ENCODE data around the gene METTL21A.

METTL21A gene

GRCh38 chr2:207632575-207633493 is 7.6 kb upstream of the METTL21A start:
- no peak for TF ChIP-seq CTCF (IDR thresholded peaks at IDR 0.05)
- no peaks in the 10 kb centered on the region for H3K9me3 Mint-ChIP-seq
- peaks cover 7% of the 10 kb centered on the region for H3K27me3 Mint-ChIP-seq (ENCODE audit: low read depth, poor library complexity)
- no peaks in the 10 kb centered on the region for H3K4me1 Mint-ChIP-seq
- no peak for DNase-seq
- no peaks in the 10 kb centered on the region for H3K36me3 Mint-ChIP-seq (ENCODE audit: low read depth)
- H3K4me3 Mint-ChIP-seq: no peak overlapping the region
- H3K27ac Mint-ChIP-seq: no peak overlapping the region

DNA sequence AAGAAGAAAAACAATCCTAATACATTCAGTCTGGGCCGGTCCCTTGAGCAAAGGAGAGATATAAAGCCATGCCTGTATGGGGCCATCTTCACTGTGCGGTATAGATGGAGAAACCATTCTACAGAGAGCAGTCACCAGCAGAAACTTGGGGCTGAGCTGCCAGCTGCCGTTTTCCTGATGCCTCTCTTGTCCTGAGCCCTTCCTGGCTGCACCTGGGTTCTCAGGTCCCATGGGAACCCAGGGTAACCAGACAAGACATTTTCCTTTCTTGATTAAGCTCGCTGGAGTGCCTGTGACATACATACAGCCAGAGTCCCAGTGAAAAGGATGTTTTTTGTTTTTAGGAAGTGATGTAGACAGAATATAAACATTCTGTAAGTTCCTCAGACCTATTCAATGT is 5.3 kb upstream of the METTL21A start:
- DNase-seq: no peak
- Mint-ChIP-seq H3K4me1 (peaks cover 5% of the 10 kb centered on the region), H3K36me3 (ENCODE audit: low read depth) (no peaks in the 10 kb centered on the region), H3K4me3 (no peak overlapping the region), H3K9me3 (no peaks in the 10 kb centered on the region), H3K27me3 (ENCODE audit: low read depth, poor library complexity) (peaks cover 18% of the 10 kb centered on the region), H3K27ac (no peak overlapping the region)
- TF ChIP-seq CTCF (IDR thresholded peaks at IDR 0.05): no peak

GRCh38 chr2:207629553-207629952 is 4.4 kb upstream of the METTL21A start:
- Mint-ChIP-seq H3K4me1 (peaks cover 5% of the 10 kb centered on the region), H3K4me3 (no peak overlapping the region), H3K9me3 (no peaks in the 10 kb centered on the region), H3K27ac (no peak overlapping the region), H3K36me3 (ENCODE audit: low read depth) (no peaks in the 10 kb centered on the region), H3K27me3 (ENCODE audit: low read depth, poor library complexity) (peaks cover 15% of the 10 kb centered on the region)
- no peak for TF ChIP-seq CTCF (IDR thresholded peaks at IDR 0.05)
- no peak for DNase-seq

DNA sequence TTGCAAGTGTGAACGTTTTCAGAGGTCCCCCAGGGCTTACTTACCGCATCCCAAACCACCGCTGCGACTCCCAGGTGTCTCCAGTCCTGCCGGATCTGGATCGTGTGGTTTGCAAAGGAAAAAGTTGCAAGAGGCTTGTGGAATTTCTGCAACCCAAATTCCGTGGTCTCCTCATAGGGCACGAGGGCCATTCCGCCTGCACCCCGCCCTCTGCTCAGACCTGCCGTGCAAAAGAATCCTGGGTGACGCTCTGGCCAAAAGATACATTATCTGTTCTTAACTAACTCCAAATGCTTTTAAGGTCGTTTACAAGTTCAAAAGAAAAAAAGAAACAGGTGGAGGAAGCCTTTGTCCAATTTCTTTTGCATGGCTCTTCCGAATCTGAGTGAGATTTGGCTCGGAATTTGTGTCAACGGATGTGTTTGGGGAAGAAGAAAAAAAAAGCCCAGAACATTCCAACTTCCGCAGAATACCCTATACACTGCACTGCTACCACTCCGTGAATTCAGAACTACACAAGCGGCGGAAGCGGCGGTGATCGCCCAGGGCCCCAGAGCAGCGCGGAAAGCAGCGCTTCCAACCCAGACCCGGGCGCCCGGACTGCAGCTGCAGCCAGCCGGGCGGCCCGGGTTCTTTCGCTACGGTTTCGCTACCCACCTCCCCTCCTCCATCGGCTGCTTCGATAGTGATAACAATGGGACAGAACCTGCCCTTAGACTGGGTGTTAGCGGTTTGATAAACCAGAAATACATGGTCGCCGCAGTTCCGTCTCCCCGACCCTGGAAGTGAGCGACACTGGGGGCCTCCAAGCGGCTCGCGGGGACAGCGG is 795 bp downstream of the METTL21A start:
- Mint-ChIP-seq H3K4me1 (peaks cover 29% of the 10 kb centered on the region), H3K9me3 (no peaks in the 10 kb centered on the region)
- no peak for TF ChIP-seq CTCF (IDR thresholded peaks at IDR 0.05)

GRCh38 chr2:207621501-207622039 is 3.6 kb downstream of the METTL21A start:
- Mint-ChIP-seq H3K27ac (no peak overlapping the region), H3K4me1 (peaks cover 36% of the 10 kb centered on the region)

More for the DNA sequence above, 795 bp downstream of the METTL21A start:
- peaks cover 41% of the 10 kb centered on the region for H3K36me3 Mint-ChIP-seq (ENCODE audit: low read depth)
- peak; percentile 74 for DNase-seq
- peaks cover 14% of the 10 kb centered on the region for H3K27me3 Mint-ChIP-seq (ENCODE audit: low read depth, poor library complexity)
- H3K27ac Mint-ChIP-seq: peak overlapping the region; percentile 94
- peak overlapping the region; percentile 93 for H3K4me3 Mint-ChIP-seq

More at GRCh38 chr2:207621501-207622039, 3.6 kb downstream of the METTL21A start:
- H3K27me3 Mint-ChIP-seq (ENCODE audit: low read depth, poor library complexity): peaks cover 4% of the 10 kb centered on the region
- no peak overlapping the region for H3K4me3 Mint-ChIP-seq
- DNase-seq: no peak
- peaks cover 64% of the 10 kb centered on the region for H3K36me3 Mint-ChIP-seq (ENCODE audit: low read depth)
- H3K9me3 Mint-ChIP-seq: no peaks in the 10 kb centered on the region
- no peak for TF ChIP-seq CTCF (IDR thresholded peaks at IDR 0.05)

All from nephron progenitor cell (in vitro differentiated cells).